Neuronal stem cell (in vitro differentiated cells): ENCODE results near the gene OSTN.
A peak's percentile ranks its signal among the peaks of the same experiment; 100 is the strongest.

ENCODE experiments used
- DNase-seq: peaks from one replicate; pipeline ENCODE4 v3.0.0-alpha.2; 2013; ENCODE audit warnings: low spot score
- H2AFZ ChIP-seq: one replicate; pipeline ENCODE4 v1.6.1; 2013; ENCODE audit warnings: mild to moderate bottlenecking, low read length, inconsistent platforms
- H2AK5ac ChIP-seq: 2 replicates; pipeline ENCODE4 v1.6.1; 2013; ENCODE audit warnings: low read depth, mild to moderate bottlenecking, inconsistent platforms, low read length, moderate library complexity, mixed read lengths
- H2BK120ac ChIP-seq: 2 replicates; pipeline ENCODE4 v1.6.1; 2013; ENCODE audit warnings: low read depth, mild to moderate bottlenecking, inconsistent platforms, low read length, moderate library complexity, mixed read lengths
- H2BK12ac ChIP-seq: one replicate; pipeline ENCODE4 v1.6.1; 2013; ENCODE audit warnings: low read length, inconsistent platforms
- H2BK15ac ChIP-seq: 2 replicates; pipeline ENCODE4 v1.6.1; 2013; ENCODE audit warnings: mild to moderate bottlenecking, low read length, inconsistent platforms, mixed read lengths
- H2BK5ac ChIP-seq: one replicate; pipeline ENCODE4 v1.6.1; 2013; ENCODE audit warnings: inconsistent platforms, mild to moderate bottlenecking, low read length, moderate library complexity
- H3K14ac ChIP-seq: one replicate; pipeline ENCODE4 v1.6.1; 2013; ENCODE audit warnings: low read length, inconsistent platforms
- H3K18ac ChIP-seq: 2 replicates; pipeline ENCODE4 v1.6.1; 2013; ENCODE audit warnings: low read length, inconsistent platforms
- H3K23ac ChIP-seq: 2 replicates; pipeline ENCODE4 v1.6.1; 2013; ENCODE audit warnings: low read depth, mild to moderate bottlenecking, mixed read lengths, low read length, inconsistent platforms; ENCODE audit not compliant: poor library complexity
- H3K27ac ChIP-seq: replicated peaks from 3 replicates; pipeline ENCODE4 v1.5.1; 2013; ENCODE audit warnings: low read length, inconsistent platforms
- H3K27me3 ChIP-seq, 3 experiments: 2 replicates each; pipeline ENCODE4 v1.6.1; 2013; ENCODE audit warnings: low read length in 3 of 3, mild to moderate bottlenecking in 2 of 3, inconsistent platforms in 1 of 3, low read depth in 1 of 3, mixed read lengths in 1 of 3, moderate library complexity in 1 of 3; ENCODE audit not compliant: control insufficient read depth in 3 of 3, insufficient read depth in 3 of 3
- H3K36me3 ChIP-seq, 2 donors: replicated peaks in 1 of 2; 2 replicates each; pipeline ENCODE4 v1.6.1; 2013; ENCODE audit warnings: low read length in 2 of 2; ENCODE audit not compliant: control insufficient read depth in 2 of 2, insufficient read depth in 2 of 2
- H3K4ac ChIP-seq: 2 replicates; pipeline ENCODE4 v1.6.1; 2013; ENCODE audit warnings: inconsistent platforms, mild to moderate bottlenecking, low read length, moderate library complexity
- H3K4me1 ChIP-seq, 2 donors: 1 replicate in 1 of 2; 2 replicates in 1 of 2; pipeline ENCODE4 v1.6.1; 2013; ENCODE audit warnings: low read length in 2 of 2, low read depth in 1 of 2; ENCODE audit not compliant: control insufficient read depth in 2 of 2, insufficient read depth in 1 of 2
- H3K4me2 ChIP-seq: one replicate; pipeline ENCODE4 v1.6.1; 2013; ENCODE audit warnings: mild to moderate bottlenecking, low read length, inconsistent platforms; ENCODE audit not compliant: insufficient read depth, poor library complexity, severe bottlenecking
- H3K4me3 ChIP-seq, 2 donors: 2 replicates each; pipeline ENCODE4 v1.5.1; 2013; ENCODE audit warnings: low read length in 2 of 2, mild to moderate bottlenecking in 2 of 2, inconsistent platforms in 1 of 2, moderate library complexity in 1 of 2
- H3K79me1 ChIP-seq: one replicate; pipeline ENCODE4 v1.6.1; 2013; ENCODE audit warnings: low read depth, mild to moderate bottlenecking, inconsistent platforms, low read length, moderate library complexity
- H3K9ac ChIP-seq: one replicate; pipeline ENCODE4 v1.6.1; 2013; ENCODE audit warnings: mild to moderate bottlenecking, low read depth, low read length, inconsistent platforms; ENCODE audit not compliant: poor library complexity
- H3K9me3 ChIP-seq, 2 donors: replicated peaks in 1 of 2; 2 replicates each; pipeline versions ENCODE3 to v1.6.1; 2013; ENCODE audit warnings: low read length in 2 of 2, mild to moderate bottlenecking in 2 of 2, inconsistent platforms in 1 of 2, low read depth in 1 of 2, mixed read lengths in 1 of 2, moderate library complexity in 1 of 2; ENCODE audit not compliant: control insufficient read depth in 2 of 2, insufficient read depth in 1 of 2
- H4K8ac ChIP-seq: one replicate; pipeline ENCODE4 v1.6.1; 2013; ENCODE audit warnings: low read depth, mild to moderate bottlenecking, inconsistent platforms, low read length, moderate library complexity
- H4K91ac ChIP-seq: one replicate; pipeline ENCODE4 v1.6.1; 2013; ENCODE audit warnings: low read length, low read depth, mild to moderate bottlenecking, inconsistent platforms; ENCODE audit not compliant: poor library complexity
- WGBS, 2 donors: extraction: QIAGEN DNeasy Blood & Tissue Kit; methylation state at CpG; one replicate each; pipeline ENCODE4 v1.1.7; 2013; ENCODE audit warnings: missing lambda C conversion rate in 2 of 2, mixed read lengths in 1 of 2; ENCODE audit not compliant: insufficient read length in 2 of 2, insufficient replicate concordance in 1 of 2; ENCODE audit errors: extremely low coverage in 2 of 2; 5-methylcytosine and 5-hydroxymethylcytosine counted together

OSTN gene

GRCh38 chr3:191198480-191198879, 561 bp upstream of the OSTN start:
- Histone ChIP-seq H3K4me3 (no peak overlapping the region), H2AK5ac (no peak overlapping the region), H3K14ac (no peak overlapping the region)

GRCh38 chr3:191210032-191210431, 11.0 kb downstream of the OSTN start:
- peak overlapping the region; percentile 40 for H2AFZ ChIP-seq
- no peak overlapping the region for H3K4me3 ChIP-seq
- H3K9ac ChIP-seq = no peak overlapping the region
- H3K36me3 ChIP-seq = no peaks in the 10 kb centered on the region
- H3K9me3 ChIP-seq = no peaks in the 10 kb centered on the region
- H4K8ac ChIP-seq = no peak overlapping the region
- H2BK15ac ChIP-seq = no peak overlapping the region
- no peaks in the 10 kb centered on the region for H3K79me1 ChIP-seq
- no peak overlapping the region for H2AK5ac ChIP-seq
- H3K18ac ChIP-seq = no peak overlapping the region
- no peak overlapping the region for H4K91ac ChIP-seq
- H3K27me3 ChIP-seq = no peaks in the 10 kb centered on the region
- no peak overlapping the region for H3K27ac ChIP-seq
- H3K4me2 ChIP-seq = no peak overlapping the region
- no CpG with 5 or more reads among the region's 10 CpGs for WGBS, 2 donors
- H3K14ac ChIP-seq = no peak overlapping the region
- H2BK5ac ChIP-seq = no peak overlapping the region
- H2BK12ac ChIP-seq = no peak overlapping the region
- no peaks in the 10 kb centered on the region for H3K4me1 ChIP-seq
- H3K23ac ChIP-seq = no peak overlapping the region
- no peak overlapping the region for H3K4ac ChIP-seq
- DNase-seq = no peak
- H2BK120ac ChIP-seq = no peak overlapping the region

More at GRCh38 chr3:191198480-191198879, 561 bp upstream of the OSTN start:
- H3K9me3 ChIP-seq = no peaks in the 10 kb centered on the region
- no peak overlapping the region for H3K4me2 ChIP-seq
- H2BK120ac ChIP-seq = no peak overlapping the region
- DNase-seq = no peak
- no peak overlapping the region for H3K27ac ChIP-seq
- H3K4ac ChIP-seq = no peak overlapping the region
- H3K23ac ChIP-seq = no peak overlapping the region
- H3K18ac ChIP-seq = no peak overlapping the region
- H3K4me1 ChIP-seq = no peaks in the 10 kb centered on the region
- no peak overlapping the region for H3K9ac ChIP-seq
- no peaks in the 10 kb centered on the region for H3K27me3 ChIP-seq
- no peak overlapping the region for H2BK15ac ChIP-seq
- no CpG with 5 or more reads among the region's 5 CpGs for WGBS, 2 donors
- no peak overlapping the region for H2BK12ac ChIP-seq
- no peaks in the 10 kb centered on the region for H3K36me3 ChIP-seq
- no peak overlapping the region for H4K91ac ChIP-seq
- no peak overlapping the region for H4K8ac ChIP-seq
- H2AFZ ChIP-seq = no peak overlapping the region
- H3K79me1 ChIP-seq = no peaks in the 10 kb centered on the region
- H2BK5ac ChIP-seq = no peak overlapping the region

- no peak overlapping the region for H3K18ac ChIP-seq
- H3K9me3 ChIP-seq = peaks cover 0 to 2% of the 10 kb centered on the region in 2 donors
- no peak overlapping the region for H3K9ac ChIP-seq
- no peaks in the 10 kb centered on the region for H3K36me3 ChIP-seq
- H4K8ac ChIP-seq = no peak overlapping the region
- H2AK5ac ChIP-seq = no peak overlapping the region
- H3K4me2 ChIP-seq = no peak overlapping the region
- H2BK12ac ChIP-seq = no peak overlapping the region
- no peaks in the 10 kb centered on the region for H3K79me1 ChIP-seq
- H3K4me3 ChIP-seq = no peak overlapping the region
- no peak overlapping the region for H3K27ac ChIP-seq
- DNase-seq = no peak
- H3K23ac ChIP-seq = no peak overlapping the region
- no peaks in the 10 kb centered on the region for H3K4me1 ChIP-seq
- H3K14ac ChIP-seq = no peak overlapping the region
- H2BK5ac ChIP-seq = no peak overlapping the region
- WGBS, 2 donors = no CpG with 5 or more reads among the region's 1 CpG
- H3K4ac ChIP-seq = no peak overlapping the region
- H3K27me3 ChIP-seq = no peaks in the 10 kb centered on the region
- no peak overlapping the region for H2AFZ ChIP-seq
- no peak overlapping the region for H2BK15ac ChIP-seq
- no peak overlapping the region for H2BK120ac ChIP-seq
- no peak overlapping the region for H4K91ac ChIP-seq
These were observed 17.5 kb downstream of the OSTN start for GRCh38 chr3:191216510-191216909.

- Histone ChIP-seq H3K4ac (no peak overlapping the region), H3K9me3 (peaks cover 0 to 2% of the 10 kb centered on the region in 2 donors), H3K9ac (no peak overlapping the region), H2AFZ (no peak overlapping the region), H2AK5ac (no peak overlapping the region), H4K91ac (no peak overlapping the region), H2BK15ac (no peak overlapping the region), H4K8ac (no peak overlapping the region), H2BK12ac (no peak overlapping the region), H2BK120ac (no peak overlapping the region), H3K27me3 (no peaks in the 10 kb centered on the region), H3K4me2 (no peak overlapping the region), H3K14ac (no peak overlapping the region), H3K79me1 (no peaks in the 10 kb centered on the region), H3K18ac (no peak overlapping the region), H3K4me3 (no peak overlapping the region), H3K23ac (no peak overlapping the region), H3K27ac (no peak overlapping the region), H2BK5ac (no peak overlapping the region), H3K4me1 (no peaks in the 10 kb centered on the region), H3K36me3 (no peaks in the 10 kb centered on the region)
- no CpG with 5 or more reads among the region's 1 CpG for WGBS, 2 donors
- DNase-seq = no peak
These were observed 18.3 kb downstream of the OSTN start for GRCh38 chr3:191217301-191217700.
